WTC11 (cell line): ENCODE data around the gene DLG5. TPM values are rescaled to one million over a fixed set of nuclear protein-coding genes. Genes with fewer than 3 reads are reported as not detected.

Experiments
- ATAC-seq: fragments of 200-7000 bp; cut with Tn5 transposase; 2 replicates; pipeline ENCODE4 v1.10.0; 2021; ENCODE audit warnings: mild to moderate bottlenecking, moderate library complexity
- CTCF ChIA-PET: fragments of 300-600 bp; sonication (Branson Sonifier 250); formaldehyde crosslinking; loops from one replicate; lab custom pipeline; 2021; ENCODE audit warnings: antibody characterized with exemption; lab: Charles Lee
- POLR2A ChIA-PET: fragments of 350-600 bp; sonication (Branson Sonifier 250); formaldehyde crosslinking; loops from one replicate; lab custom pipeline; 2021; ENCODE audit warnings: antibody characterized with exemption; lab: Charles Lee
- DNase-seq: peaks from one replicate; pipeline ENCODE4 v3.0.0; 2021; ENCODE audit warnings: low spot score
- H3K27ac Mint-ChIP-seq: 2 replicates; pipeline ENCODE4 v1.8.0; 2021; ENCODE audit warnings: mixed read lengths
- H3K27me3 Mint-ChIP-seq: 2 replicates; pipeline ENCODE4 v1.8.0; 2021; ENCODE audit warnings: low read depth, mild to moderate bottlenecking, moderate library complexity, mixed read lengths
- H3K36me3 Mint-ChIP-seq: 2 replicates; pipeline ENCODE4 v1.8.0; 2021; ENCODE audit warnings: mixed read lengths
- H3K4me1 Mint-ChIP-seq: 2 replicates; pipeline ENCODE4 v1.8.0; 2022; ENCODE audit warnings: mixed read lengths
- H3K4me3 Mint-ChIP-seq: 2 replicates; pipeline ENCODE4 v1.8.0; 2021; ENCODE audit warnings: mild to moderate bottlenecking, moderate library complexity, mixed read lengths
- H3K9me3 Mint-ChIP-seq: 2 replicates; pipeline ENCODE4 v1.8.0; 2021; ENCODE audit warnings: mixed read lengths
- ATF1 ChIP-seq: sonication (generic); formaldehyde crosslinking; IDR thresholded peaks from 2 replicates; pipeline ENCODE4 v1.8.1; 2023; ENCODE audit warnings: mild to moderate bottlenecking, moderate library complexity, missing genetic modification reagents
- CBFB ChIP-seq: sonication (generic); formaldehyde crosslinking; IDR thresholded peaks from 2 replicates; pipeline ENCODE4 v1.8.1; 2022; ENCODE audit warnings: mild to moderate bottlenecking, low read depth, missing genetic modification reagents
- CTCF ChIP-seq: fragments of 200-600 bp; IDR thresholded peaks from 2 replicates; pipeline ENCODE4 v1.8.0; 2022; ENCODE audit warnings: antibody characterized with exemption
- FOXJ3 ChIP-seq: sonication (generic); formaldehyde crosslinking; IDR thresholded peaks from 2 replicates; pipeline ENCODE4 v1.9.0; 2021; ENCODE audit warnings: missing genetic modification reagents, mild to moderate bottlenecking, borderline replicate concordance
- MYBL2 ChIP-seq: sonication (generic); formaldehyde crosslinking; IDR thresholded peaks from 2 replicates; pipeline ENCODE4 v1.8.1; 2023; ENCODE audit warnings: mild to moderate bottlenecking, moderate library complexity, missing genetic modification reagents
- NFYB ChIP-seq: sonication (generic); formaldehyde crosslinking; conservative IDR thresholded peaks from 2 replicates; pipeline ENCODE4 v1.8.0; 2022; ENCODE audit warnings: low read depth, missing genetic modification reagents
- PRRX2 ChIP-seq: fragments of 250-450 bp; sonication (Bioruptor Pico); IDR thresholded peaks from 2 replicates; pipeline ENCODE4 v1.8.0; 2021; ENCODE audit warnings: mild to moderate bottlenecking
- RELA ChIP-seq: sonication (generic); formaldehyde crosslinking; IDR thresholded peaks from 2 replicates; pipeline ENCODE4 v1.8.1; 2022; ENCODE audit warnings: missing genetic modification reagents, mild to moderate bottlenecking, borderline replicate concordance
- USF2 ChIP-seq: sonication (generic); formaldehyde crosslinking; IDR thresholded peaks from 2 replicates; pipeline ENCODE4 v1.8.1; 2023; ENCODE audit warnings: mild to moderate bottlenecking, missing genetic modification reagents, moderate library complexity
- ZNF263 ChIP-seq: sonication (generic); formaldehyde crosslinking; IDR thresholded peaks from 2 replicates; pipeline ENCODE4 v1.8.1; 2022; ENCODE audit warnings: low read depth, mild to moderate bottlenecking, moderate library complexity, missing genetic modification reagents
- ZNF317 ChIP-seq: sonication (generic); formaldehyde crosslinking; IDR thresholded peaks from 2 replicates; pipeline ENCODE4 v1.8.1; 2023; ENCODE audit warnings: low read depth, mild to moderate bottlenecking, moderate library complexity, missing genetic modification reagents, borderline replicate concordance
- ZNF396 ChIP-seq: fragments of 250-450 bp; sonication (Bioruptor Pico); IDR thresholded peaks from 2 replicates; pipeline ENCODE4 v1.8.0; 2021; ENCODE audit warnings: mild to moderate bottlenecking, moderate library complexity, borderline replicate concordance
- ZNF416 ChIP-seq: fragments of 250-450 bp; sonication (Bioruptor Pico); IDR thresholded peaks from 2 replicates; pipeline ENCODE4 v1.9.0; 2021; ENCODE audit warnings: mild to moderate bottlenecking, inconsistent platforms
- ZNF425 ChIP-seq: fragments of 250-450 bp; sonication (Bioruptor Pico); conservative IDR thresholded peaks from 2 replicates; pipeline ENCODE4 v1.9.0; 2021; ENCODE audit warnings: mild to moderate bottlenecking
- total RNA-seq: library from RNA; stranded (reverse); gene quantifications from 3 replicates; pipeline ENCODE4 v1.2.3, GENCODE V29; 2021
- TF ChIP-seq, protein P1 (sequence below): sonication (generic); formaldehyde crosslinking; IDR thresholded peaks from 2 replicates; pipeline ENCODE4 v1.8.1; 2023; ENCODE audit warnings: mild to moderate bottlenecking, missing genetic modification reagents, borderline replicate concordance
- TF ChIP-seq, protein P2 (sequence below): sonication (generic); formaldehyde crosslinking; IDR thresholded peaks from 2 replicates; pipeline ENCODE4 v1.8.0; 2023; ENCODE audit warnings: mild to moderate bottlenecking, missing genetic modification reagents

The DLG5 gene
- total RNA-seq, 1 experiment from 2014 or later: 65.5 TPM

DNA sequence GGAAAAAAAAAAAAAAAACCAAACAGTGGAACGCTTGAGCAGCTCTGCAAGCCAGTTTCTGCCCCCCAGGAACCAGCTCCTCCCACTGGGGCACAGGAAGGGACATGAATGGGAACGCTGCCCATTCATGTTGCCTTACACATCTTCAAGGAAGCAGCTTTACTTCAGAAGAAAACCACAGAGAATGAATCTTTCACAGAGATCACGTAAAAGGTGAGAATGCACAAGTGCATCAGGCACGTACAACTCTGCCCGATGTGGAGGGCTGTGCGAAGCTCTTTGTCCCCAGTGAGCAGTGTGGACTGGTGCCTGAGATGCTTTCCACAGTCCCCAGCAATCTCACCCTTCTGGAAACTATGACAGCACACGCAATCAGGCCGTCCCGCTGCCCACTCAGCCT lies 106.2 kb downstream of the DLG5 start (continued):
- TF ChIP-seq, protein P1, sequence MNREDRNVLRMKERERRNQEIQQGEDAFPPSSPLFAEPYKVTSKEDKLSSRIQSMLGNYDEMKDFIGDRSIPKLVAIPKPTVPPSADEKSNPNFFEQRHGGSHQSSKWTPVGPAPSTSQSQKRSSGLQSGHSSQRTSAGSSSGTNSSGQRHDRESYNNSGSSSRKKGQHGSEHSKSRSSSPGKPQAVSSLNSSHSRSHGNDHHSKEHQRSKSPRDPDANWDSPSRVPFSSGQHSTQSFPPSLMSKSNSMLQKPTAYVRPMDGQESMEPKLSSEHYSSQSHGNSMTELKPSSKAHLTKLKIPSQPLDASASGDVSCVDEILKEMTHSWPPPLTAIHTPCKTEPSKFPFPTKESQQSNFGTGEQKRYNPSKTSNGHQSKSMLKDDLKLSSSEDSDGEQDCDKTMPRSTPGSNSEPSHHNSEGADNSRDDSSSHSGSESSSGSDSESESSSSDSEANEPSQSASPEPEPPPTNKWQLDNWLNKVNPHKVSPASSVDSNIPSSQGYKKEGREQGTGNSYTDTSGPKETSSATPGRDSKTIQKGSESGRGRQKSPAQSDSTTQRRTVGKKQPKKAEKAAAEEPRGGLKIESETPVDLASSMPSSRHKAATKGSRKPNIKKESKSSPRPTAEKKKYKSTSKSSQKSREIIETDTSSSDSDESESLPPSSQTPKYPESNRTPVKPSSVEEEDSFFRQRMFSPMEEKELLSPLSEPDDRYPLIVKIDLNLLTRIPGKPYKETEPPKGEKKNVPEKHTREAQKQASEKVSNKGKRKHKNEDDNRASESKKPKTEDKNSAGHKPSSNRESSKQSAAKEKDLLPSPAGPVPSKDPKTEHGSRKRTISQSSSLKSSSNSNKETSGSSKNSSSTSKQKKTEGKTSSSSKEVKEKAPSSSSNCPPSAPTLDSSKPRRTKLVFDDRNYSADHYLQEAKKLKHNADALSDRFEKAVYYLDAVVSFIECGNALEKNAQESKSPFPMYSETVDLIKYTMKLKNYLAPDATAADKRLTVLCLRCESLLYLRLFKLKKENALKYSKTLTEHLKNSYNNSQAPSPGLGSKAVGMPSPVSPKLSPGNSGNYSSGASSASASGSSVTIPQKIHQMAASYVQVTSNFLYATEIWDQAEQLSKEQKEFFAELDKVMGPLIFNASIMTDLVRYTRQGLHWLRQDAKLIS (CRISPR knock-in tag): no peak
- TF ChIP-seq CTCF (no peak), CBFB (CRISPR knock-in tag) (no peak), ZNF416 (CRISPR knock-in tag) (no peak)

DNA sequence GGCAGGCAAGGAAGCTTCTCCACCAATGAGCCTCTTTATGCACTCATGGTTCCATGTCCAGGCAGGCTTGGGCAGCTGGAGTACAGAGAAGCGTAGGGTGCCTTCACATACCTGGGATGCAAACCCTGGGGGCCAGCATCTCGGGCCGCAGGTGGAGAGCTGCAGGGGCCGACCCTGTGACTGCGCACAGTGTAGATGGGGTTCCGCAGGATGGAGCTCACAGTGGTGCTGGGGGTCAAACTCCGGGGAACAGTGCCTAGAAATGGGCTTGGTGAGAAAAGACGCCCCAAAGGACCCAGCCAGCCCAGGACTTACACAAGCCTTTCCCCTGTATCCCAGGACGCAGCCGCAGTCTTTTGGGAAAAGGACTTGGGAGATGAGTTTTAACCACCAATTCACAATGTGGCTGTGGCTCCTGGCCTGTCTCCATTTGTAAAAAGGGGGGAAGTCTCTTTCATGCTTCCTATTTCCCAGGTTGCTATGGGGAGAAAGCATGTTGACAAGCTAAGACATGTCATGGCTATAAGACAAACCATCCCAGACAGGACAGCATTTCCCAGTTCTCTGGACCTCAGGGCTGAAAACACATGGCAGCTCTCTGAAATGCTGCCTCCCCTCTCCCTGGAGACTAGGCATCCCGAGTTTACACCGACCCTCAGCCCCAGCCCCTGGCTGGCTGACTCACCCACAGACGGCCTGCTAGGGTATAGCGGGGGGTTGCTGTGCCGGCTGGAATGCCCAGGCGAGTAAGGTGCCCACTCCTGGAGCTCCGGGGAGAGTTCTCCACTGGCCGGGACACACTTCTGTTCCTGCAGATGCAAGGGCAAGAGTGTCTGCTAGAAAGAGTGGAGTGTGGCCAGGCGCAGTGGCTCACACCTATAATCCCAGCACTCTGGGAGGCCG lies 107.1 kb downstream of the DLG5 start:
- ATAC-seq: no peak
- DNase-seq: no peak
- ChIA-PET CTCF (no interaction called here), POLR2A (no interaction called here)
- Mint-ChIP-seq H3K9me3 (no peaks in the 10 kb centered on the region), H3K4me3 (no peak overlapping the region), H3K27me3 (no peaks in the 10 kb centered on the region), H3K36me3 (peaks cover 50% of the 10 kb centered on the region), H3K27ac (no peak overlapping the region), H3K4me1 (no peaks in the 10 kb centered on the region)
- TF ChIP-seq, protein P2, sequence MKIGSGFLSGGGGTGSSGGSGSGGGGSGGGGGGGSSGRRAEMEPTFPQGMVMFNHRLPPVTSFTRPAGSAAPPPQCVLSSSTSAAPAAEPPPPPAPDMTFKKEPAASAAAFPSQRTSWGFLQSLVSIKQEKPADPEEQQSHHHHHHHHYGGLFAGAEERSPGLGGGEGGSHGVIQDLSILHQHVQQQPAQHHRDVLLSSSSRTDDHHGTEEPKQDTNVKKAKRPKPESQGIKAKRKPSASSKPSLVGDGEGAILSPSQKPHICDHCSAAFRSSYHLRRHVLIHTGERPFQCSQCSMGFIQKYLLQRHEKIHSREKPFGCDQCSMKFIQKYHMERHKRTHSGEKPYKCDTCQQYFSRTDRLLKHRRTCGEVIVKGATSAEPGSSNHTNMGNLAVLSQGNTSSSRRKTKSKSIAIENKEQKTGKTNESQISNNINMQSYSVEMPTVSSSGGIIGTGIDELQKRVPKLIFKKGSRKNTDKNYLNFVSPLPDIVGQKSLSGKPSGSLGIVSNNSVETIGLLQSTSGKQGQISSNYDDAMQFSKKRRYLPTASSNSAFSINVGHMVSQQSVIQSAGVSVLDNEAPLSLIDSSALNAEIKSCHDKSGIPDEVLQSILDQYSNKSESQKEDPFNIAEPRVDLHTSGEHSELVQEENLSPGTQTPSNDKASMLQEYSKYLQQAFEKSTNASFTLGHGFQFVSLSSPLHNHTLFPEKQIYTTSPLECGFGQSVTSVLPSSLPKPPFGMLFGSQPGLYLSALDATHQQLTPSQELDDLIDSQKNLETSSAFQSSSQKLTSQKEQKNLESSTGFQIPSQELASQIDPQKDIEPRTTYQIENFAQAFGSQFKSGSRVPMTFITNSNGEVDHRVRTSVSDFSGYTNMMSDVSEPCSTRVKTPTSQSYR (CRISPR knock-in tag): no peak
- no peak for TF ChIP-seq ZNF396 (CRISPR knock-in tag)
- no peak for TF ChIP-seq MYBL2 (CRISPR knock-in tag)
- no peak for TF ChIP-seq FOXJ3
- TF ChIP-seq RELA (CRISPR knock-in tag): no peak
- TF ChIP-seq ATF1 (CRISPR knock-in tag): no peak
- TF ChIP-seq ZNF425: no peak
- TF ChIP-seq ZNF317 (CRISPR knock-in tag): no peak
- TF ChIP-seq ZNF263: no peak
- no peak for TF ChIP-seq PRRX2 (CRISPR knock-in tag)
- TF ChIP-seq USF2 (CRISPR knock-in tag): no peak
- no peak for TF ChIP-seq NFYB (CRISPR knock-in tag)
